B cell (primary cell): Measurements from ENCODE around the gene FITM1. TPM values are rescaled to one million over a fixed set of nuclear protein-coding genes. Genes with fewer than 3 reads are reported as not detected.

Experiments used
- ATAC-seq: fragments of 200-7000 bp; cut with Tn5 transposase; one replicate; pipeline ENCODE4 v1.10.0; 2021; ENCODE audit warnings: low read depth, mild to moderate bottlenecking, moderate number of reproducible peaks, moderate library complexity
- CTCF ChIA-PET: fragments of 350-600 bp; sonication (Branson Sonifier 250); formaldehyde crosslinking; loops from one replicate; lab custom pipeline; 2021; ENCODE audit warnings: antibody characterized with exemption, inconsistent platforms; lab: Charles Lee
- POLR2A ChIA-PET: fragments of 350-600 bp; sonication (Branson Sonifier 250); formaldehyde crosslinking; loops from one replicate; lab custom pipeline; 2021; ENCODE audit warnings: antibody characterized with exemption; lab: Charles Lee
- DNase-seq: peaks from one replicate; pipeline ENCODE4 v3.0.0; 2013
- H2AFZ ChIP-seq: 2 replicates; pipeline ENCODE4 v1.6.1; 2012; ENCODE audit warnings: mild to moderate bottlenecking, low read depth, low read length; ENCODE audit not compliant: insufficient read depth, poor library complexity, severe bottlenecking
- H3K27ac ChIP-seq, 2 donors: 1 replicate in 1 of 2; 2 replicates in 1 of 2; pipeline ENCODE4 v1.5.1; 2012 to 2013; ENCODE audit warnings: low read length in 2 of 2, mild to moderate bottlenecking in 2 of 2, moderate library complexity in 1 of 2
- H3K27me3 ChIP-seq, 4 experiments: fragments of 200-600 bp in 1 of 4; sonication (generic) in 1 of 4; replicated peaks in 1 of 4; 1 replicate in 2 of 4; 2 replicates in 2 of 4; pipeline versions ENCODE4 v1.6.1 to v1.7.0; 2013 to 2016; ENCODE audit warnings: low read length in 3 of 4, mild to moderate bottlenecking in 2 of 4, mixed read lengths in 1 of 4, moderate library complexity in 1 of 4; ENCODE audit not compliant: insufficient read depth in 4 of 4, control insufficient read depth in 3 of 4; ENCODE audit errors: control extremely low read depth in 1 of 4
- H3K36me3 ChIP-seq, 2 experiments: replicated peaks in 1 of 2; 1 replicate in 1 of 2; 2 replicates in 1 of 2; pipeline versions ENCODE4 v1.6.1 to v1.7.1; 2013; ENCODE audit warnings: low read length in 1 of 2; ENCODE audit not compliant: insufficient read depth in 2 of 2, control insufficient read depth in 1 of 2; ENCODE audit errors: control extremely low read depth in 1 of 2, extremely low read depth in 1 of 2
- H3K4me1 ChIP-seq, 2 donors: fragments of 200-600 bp in 1 of 2; sonication (generic) in 1 of 2; 1 replicate in 1 of 2; 2 replicates in 1 of 2; pipeline versions ENCODE4 v1.5.1 to v1.6.1; 2013 to 2017; ENCODE audit warnings: low read length in 2 of 2; ENCODE audit not compliant: control insufficient read depth in 2 of 2, insufficient read depth in 2 of 2
- H3K4me2 ChIP-seq: replicated peaks from 2 replicates; pipeline ENCODE3; 2012; ENCODE audit warnings: mild to moderate bottlenecking, low read depth, low read length; ENCODE audit not compliant: poor library complexity, severe bottlenecking
- H3K4me3 ChIP-seq, 5 experiments: fragments of 200-600 bp in 1 of 5; sonication (generic) in 1 of 5; 1 replicate in 3 of 5; 2 replicates in 2 of 5; pipeline versions ENCODE4 v1.5.1 to v1.7.0; 2011 to 2016; ENCODE audit warnings: low read length in 4 of 5, mild to moderate bottlenecking in 4 of 5, low read depth in 2 of 5, control low read depth in 1 of 5, moderate library complexity in 1 of 5; ENCODE audit not compliant: insufficient read depth in 1 of 5; ENCODE audit errors: control extremely low read depth in 1 of 5, extremely low read depth in 1 of 5
- H3K79me2 ChIP-seq: fragments of 200-600 bp; sonication (generic); one replicate; pipeline ENCODE4 v1.6.0; 2016; ENCODE audit warnings: low read length; ENCODE audit not compliant: control insufficient read depth, insufficient read depth
- H3K9ac ChIP-seq: fragments of 200-600 bp; sonication (generic); 2 replicates; pipeline ENCODE4 v1.6.1; 2017; ENCODE audit warnings: mild to moderate bottlenecking, low read length, moderate library complexity
- H3K9me3 ChIP-seq, 3 donors: one replicate each; pipeline versions ENCODE4 v1.6.1 to v1.7.1; 2013; ENCODE audit warnings: low read length in 2 of 3; ENCODE audit not compliant: control insufficient read depth in 2 of 3, insufficient read depth in 1 of 3; ENCODE audit errors: control extremely low read depth in 1 of 3
- H4K20me1 ChIP-seq: 2 replicates; pipeline ENCODE4 v1.6.0; 2012; ENCODE audit warnings: mild to moderate bottlenecking, low read length; ENCODE audit not compliant: insufficient read depth, control insufficient read depth, poor library complexity, severe bottlenecking
- H3K27ac Mint-ChIP-seq: one replicate; pipeline ENCODE4 v1.8.0; 2021; ENCODE audit warnings: mixed read lengths
- H3K27me3 Mint-ChIP-seq: one replicate; pipeline ENCODE4 v1.8.0; 2021; ENCODE audit warnings: mixed read lengths
- H3K4me1 Mint-ChIP-seq: one replicate; pipeline ENCODE4 v1.8.0; 2021; ENCODE audit warnings: mixed read lengths
- H3K4me3 Mint-ChIP-seq: one replicate; pipeline ENCODE4 v1.8.0; 2021; ENCODE audit warnings: mixed read lengths
- H3K9me3 Mint-ChIP-seq: one replicate; pipeline ENCODE4 v1.8.0; 2022; ENCODE audit warnings: mixed read lengths; ENCODE audit not compliant: insufficient read depth
- CTCF ChIP-seq: fragments of 200-600 bp; IDR thresholded peaks from one replicate; pipeline ENCODE4 v1.8.0; 2022; ENCODE audit warnings: antibody characterized with exemption, mild to moderate bottlenecking
- EZH2 ChIP-seq: IDR thresholded peaks from 2 replicates; pipeline ENCODE4 v1.6.1; 2012; ENCODE audit warnings: borderline replicate concordance, low read depth, mild to moderate bottlenecking, moderate library complexity, low read length; ENCODE audit not compliant: insufficient read depth, poor library complexity, severe bottlenecking
- WGBS: methylation state at CpG from one replicate; pipeline ENCODE4 v1.1.5; 2013; ENCODE audit warnings: missing lambda C conversion rate; ENCODE audit not compliant: insufficient coverage; 5-methylcytosine and 5-hydroxymethylcytosine counted together
- intact Hi-C: fragments of 100-400 bp; cut with micrococcal nuclease; formaldehyde crosslinking; loops from one replicate; pipeline ENCODE4 v1.10.0; 2022
- polyA plus RNA-seq: library from polyadenylated mRNA; depleted of rRNA; stranded (reverse); fragments of >200 nt; gene quantifications from 2 replicates; pipeline ENCODE4 v1.2.3, GENCODE V29; 2012
- total RNA-seq, 2 donors: library from RNA; stranded (reverse); fragments of 120-200 nt in 1 of 2; gene quantifications; 1 replicate in 1 of 2; 2 replicates in 1 of 2; pipeline versions ENCODE4 v1.2.3 to v1.2.4, GENCODE V29; 2013 to 2022

FITM1 gene
- total and polyA plus RNA-seq, 2 donors (not counting 1 experiment from before 2014, with no cell fraction given), result 2.6 to 3.3 TPM

- POLR2A ChIA-PET, result interaction anchor here (0.9 to 2.9 kb wide), 13 partner anchors 10 to 174 kb away, joined by 3 to 49 read pairs (median 15); partner anchors contain the start of genes EMC9, IRF9, MDP1 and PCK2
Measured at GRCh38 chr14:24115422-24116127, 14.9 kb upstream of the FITM1 start.

More at GRCh38 chr14:24115422-24116127, 14.9 kb upstream of the FITM1 start:
- peak overlapping the region; percentile 88 to 99 (median 97) for H3K4me3 ChIP-seq
- no peaks in the 10 kb centered on the region for H3K27me3 Mint-ChIP-seq
- H3K4me3 Mint-ChIP-seq, result peak overlapping the region; percentile 93
- no peak for ATAC-seq
- no peak for TF ChIP-seq CTCF
- TF ChIP-seq EZH2, result no peak
- H3K27ac ChIP-seq, result peak overlapping the region; percentile 99 to 100
- peaks cover under 1 to 37% of the 10 kb centered on the region in 2 experiments for H3K36me3 ChIP-seq
- H3K9me3 ChIP-seq, result no peaks in the 10 kb centered on the region
- peak overlapping the region; percentile 82 for H2AFZ ChIP-seq
- no peaks in the 10 kb centered on the region for H3K9me3 Mint-ChIP-seq
- peak overlapping the region; percentile 100 for H3K27ac Mint-ChIP-seq
- 4% methylated on average over 12 of the region's 14 CpGs for WGBS
- CTCF ChIA-PET, result interaction anchor here (0.8 to 4.1 kb wide), 19 partner anchors 8 to 195 kb away, joined by 3 to 37 read pairs (median 5); partner anchors contain the start of genes CARMIL3, CIDEB, EMC9 and IRF9
- intact Hi-C loops, result loop anchor here (1.0 to 10.0 kb wide), 6 partner anchors 56 to 561 kb away; partner anchors contain the start of genes GMPR2, NEDD8, SDR39U1 and THTPA
- H3K4me1 ChIP-seq, result peaks cover 17 to 25% of the 10 kb centered on the region in 2 donors
- peaks cover 26% of the 10 kb centered on the region for H3K4me1 Mint-ChIP-seq
- H3K27me3 ChIP-seq, result no peaks in the 10 kb centered on the region
- peak overlapping the region; percentile 95 for H3K4me2 ChIP-seq
- no peak for DNase-seq
- peaks cover 37% of the 10 kb centered on the region for H3K79me2 ChIP-seq
- peak overlapping the region; percentile 98 for H3K9ac ChIP-seq
- H4K20me1 ChIP-seq, result peaks cover 13% of the 10 kb centered on the region
